Activated CD4-positive, alpha-beta T cell treated with anti-CD3 and anti-CD28 coated beads for 36 hours (primary cell): ENCODE measurements around the gene DSP. TPM values are rescaled to one million over a fixed set of nuclear protein-coding genes. Genes with fewer than 3 reads are reported as not detected.
A peak's percentile ranks its signal among the peaks of the same experiment; 100 is the strongest.

Experiments used
- ATAC-seq: fragments of 200-7000 bp; cut with Tn5 transposase; one replicate; pipeline ENCODE4 v1.10.0; 2021; ENCODE audit warnings: mild to moderate bottlenecking, moderate library complexity
- CTCF ChIA-PET: fragments of 350-600 bp; sonication (Branson Sonifier 250); formaldehyde crosslinking; loops from one replicate; lab custom pipeline; 2021; ENCODE audit warnings: antibody characterized with exemption; lab: Charles Lee
- POLR2A ChIA-PET: fragments of 350-600 bp; sonication (Branson Sonifier 250); formaldehyde crosslinking; loops from one replicate; lab custom pipeline; 2021; ENCODE audit warnings: antibody characterized with exemption, inconsistent platforms; lab: Charles Lee
- DNase-seq: peaks from one replicate; pipeline ENCODE4 v3.0.0-alpha.2; 2020
- H3K27ac Mint-ChIP-seq: one replicate; pipeline ENCODE4 v1.8.0; 2021; ENCODE audit warnings: mixed read lengths
- H3K27me3 Mint-ChIP-seq: one replicate; pipeline ENCODE4 v1.8.0; 2021; ENCODE audit warnings: mixed read lengths
- H3K36me3 Mint-ChIP-seq: one replicate; pipeline ENCODE4 v1.8.0; 2021; ENCODE audit warnings: low read depth, mixed read lengths
- H3K4me1 Mint-ChIP-seq: one replicate; pipeline ENCODE4 v1.8.0; 2021; ENCODE audit warnings: mixed read lengths
- H3K4me3 Mint-ChIP-seq: one replicate; pipeline ENCODE4 v1.8.0; 2021; ENCODE audit warnings: mild to moderate bottlenecking, moderate library complexity, mixed read lengths
- H3K9me3 Mint-ChIP-seq: one replicate; pipeline ENCODE4 v1.8.0; 2021; ENCODE audit warnings: low read depth, mixed read lengths
- intact Hi-C, 2 experiments: fragments of 100-400 bp; cut with DNase I in 1 of 2; cut with micrococcal nuclease in 1 of 2; formaldehyde crosslinking; loops; one replicate each; pipeline versions ENCODE4 v1.14.2 to v1.15.1; 2022 to 2024; cut with DNase I, micrococcal nuclease
- total RNA-seq, 2 experiments: library from RNA; stranded (reverse); gene quantifications; one replicate each; pipeline ENCODE4 v1.2.3, GENCODE V29; 2021

DSP gene
- total RNA-seq, 2 experiments from 2014 or later = 0.05 to 0.09 TPM

GRCh38 chr6:7546896-7547295, 5.4 kb downstream of the DSP start:
- H3K36me3 Mint-ChIP-seq = no peaks in the 10 kb centered on the region
- no peak for ATAC-seq
- no peaks in the 10 kb centered on the region for H3K9me3 Mint-ChIP-seq
- intact Hi-C loops = no loop called here
- peaks cover 39% of the 10 kb centered on the region for H3K27me3 Mint-ChIP-seq
- POLR2A ChIA-PET = no interaction called here
- CTCF ChIA-PET = interaction anchor here (1.2 kb wide), 1 partner anchor 20 kb away, joined by 3 read pairs; no protein-coding TSS in a partner anchor
- H3K4me1 Mint-ChIP-seq = peaks cover 3% of the 10 kb centered on the region
- no peak for DNase-seq
- H3K4me3 Mint-ChIP-seq = no peak overlapping the region
- no peak overlapping the region for H3K27ac Mint-ChIP-seq

- Mint-ChIP-seq H3K9me3 (no peaks in the 10 kb centered on the region), H3K36me3 (no peaks in the 10 kb centered on the region), H3K4me3 (no peak overlapping the region), H3K4me1 (peaks cover 3% of the 10 kb centered on the region), H3K27me3 (peaks cover 41% of the 10 kb centered on the region), H3K27ac (no peak overlapping the region)
- ATAC-seq (no peak), DNase-seq (no peak)
- ChIA-PET POLR2A (no interaction called here), CTCF (interaction anchor here (1.5 kb wide), 1 partner anchor 9 kb away, joined by 5 read pairs; no protein-coding TSS in a partner anchor)
- intact Hi-C loops = no loop called here
Observed at GRCh38 chr6:7547315-7547714, 5.8 kb downstream of the DSP start.

GRCh38 chr6:7550433-7550801, 8.9 kb downstream of the DSP start:
- ChIA-PET CTCF (no interaction called here), POLR2A (no interaction called here)
- Mint-ChIP-seq H3K4me3 (no peak overlapping the region), H3K27me3 (peaks cover 36% of the 10 kb centered on the region), H3K27ac (no peak overlapping the region), H3K36me3 (no peaks in the 10 kb centered on the region), H3K9me3 (no peaks in the 10 kb centered on the region), H3K4me1 (no peaks in the 10 kb centered on the region)
- no peak for ATAC-seq
- intact Hi-C loops = no loop called here
- DNase-seq = no peak

GRCh38 chr6:7554533-7555275, 13.2 kb downstream of the DSP start:
- Mint-ChIP-seq H3K9me3 (no peaks in the 10 kb centered on the region), H3K27me3 (peaks cover 18% of the 10 kb centered on the region), H3K27ac (no peak overlapping the region), H3K4me1 (no peaks in the 10 kb centered on the region), H3K36me3 (no peaks in the 10 kb centered on the region), H3K4me3 (no peak overlapping the region)
- ATAC-seq (no peak), DNase-seq (no peak)
- intact Hi-C loops = loop anchor here in 1 of 2 experiments (1.0 kb wide), 1 partner anchor 21 kb away; no protein-coding TSS in a partner anchor
- ChIA-PET POLR2A (no interaction called here), CTCF (interaction anchor here (0.8 kb wide), 1 partner anchor 11 kb away, joined by 3 read pairs; no protein-coding TSS in a partner anchor)

GRCh38 chr6:7555671-7556070, 14.2 kb downstream of the DSP start:
- Mint-ChIP-seq H3K27ac (no peak overlapping the region), H3K4me3 (no peak overlapping the region), H3K27me3 (peaks cover 23% of the 10 kb centered on the region), H3K4me1 (no peaks in the 10 kb centered on the region), H3K36me3 (no peaks in the 10 kb centered on the region), H3K9me3 (no peaks in the 10 kb centered on the region)
- ChIA-PET POLR2A (no interaction called here), CTCF (interaction anchor here (0.7 kb wide), 1 partner anchor 136 kb away, joined by 3 read pairs; no protein-coding TSS in a partner anchor)
- ATAC-seq (no peak), DNase-seq (no peak)
- intact Hi-C loops = loop anchor here in 1 of 2 experiments (1.0 kb wide), 1 partner anchor 20 kb away; no protein-coding TSS in a partner anchor

GRCh38 chr6:7556394-7557106, 15.1 kb downstream of the DSP start:
- intact Hi-C loops = no loop called here
- no peaks in the 10 kb centered on the region for H3K9me3 Mint-ChIP-seq
- H3K4me1 Mint-ChIP-seq = no peaks in the 10 kb centered on the region
- ChIA-PET POLR2A (no interaction called here), CTCF (interaction anchor here (0.6 to 1.5 kb wide), 2 partner anchors 23 to 528 kb away, joined by 3 read pairs; no protein-coding TSS in a partner anchor)
- DNase-seq (no peak), ATAC-seq (no peak)
- no peak overlapping the region for H3K4me3 Mint-ChIP-seq
- H3K27ac Mint-ChIP-seq = no peak overlapping the region
- peaks cover 26% of the 10 kb centered on the region for H3K27me3 Mint-ChIP-seq
- H3K36me3 Mint-ChIP-seq = no peaks in the 10 kb centered on the region

- no peak for ATAC-seq
Observed at GRCh38 chr6:7557652-7558051, 16.2 kb downstream of the DSP start.

GRCh38 chr6:7558781-7559180, 17.3 kb downstream of the DSP start:
- intact Hi-C loops = no loop called here
- no peak for ATAC-seq
- POLR2A ChIA-PET = no interaction called here
- CTCF ChIA-PET = no interaction called here
- Mint-ChIP-seq H3K4me3 (no peak overlapping the region), H3K36me3 (no peaks in the 10 kb centered on the region), H3K9me3 (no peaks in the 10 kb centered on the region), H3K27me3 (peaks cover 25% of the 10 kb centered on the region), H3K4me1 (no peaks in the 10 kb centered on the region), H3K27ac (no peak overlapping the region)
- DNase-seq = no peak

More at GRCh38 chr6:7557652-7558051, 16.2 kb downstream of the DSP start:
- H3K27me3 Mint-ChIP-seq = peaks cover 25% of the 10 kb centered on the region
- DNase-seq = no peak
- POLR2A ChIA-PET = no interaction called here
- CTCF ChIA-PET = interaction anchor here (1.5 kb wide), 1 partner anchor 22 kb away, joined by 3 read pairs; no protein-coding TSS in a partner anchor
- intact Hi-C loops = no loop called here
- H3K4me3 Mint-ChIP-seq = no peak overlapping the region
- H3K4me1 Mint-ChIP-seq = no peaks in the 10 kb centered on the region
- no peaks in the 10 kb centered on the region for H3K36me3 Mint-ChIP-seq
- H3K27ac Mint-ChIP-seq = no peak overlapping the region
- H3K9me3 Mint-ChIP-seq = no peaks in the 10 kb centered on the region

- Mint-ChIP-seq H3K9me3 (no peaks in the 10 kb centered on the region), H3K4me1 (no peaks in the 10 kb centered on the region), H3K27ac (no peak overlapping the region), H3K4me3 (no peak overlapping the region), H3K27me3 (peaks cover 25% of the 10 kb centered on the region), H3K36me3 (no peaks in the 10 kb centered on the region)
- ChIA-PET POLR2A (no interaction called here), CTCF (no interaction called here)
- intact Hi-C loops = no loop called here
- no peak for ATAC-seq
- no peak for DNase-seq
Observed at GRCh38 chr6:7559196-7559595, 17.7 kb downstream of the DSP start.

- ATAC-seq (peak; percentile 51), DNase-seq (peak; percentile 16)
- no peaks in the 10 kb centered on the region for H3K4me1 Mint-ChIP-seq
- H3K27me3 Mint-ChIP-seq = peaks cover 27% of the 10 kb centered on the region
- ChIA-PET CTCF (no interaction called here), POLR2A (no interaction called here)
- intact Hi-C loops = no loop called here
- H3K4me3 Mint-ChIP-seq = no peak overlapping the region
- H3K27ac Mint-ChIP-seq = no peak overlapping the region
- no peaks in the 10 kb centered on the region for H3K36me3 Mint-ChIP-seq
- H3K9me3 Mint-ChIP-seq = no peaks in the 10 kb centered on the region
Observed at GRCh38 chr6:7559651-7560385, 18.3 kb downstream of the DSP start.

GRCh38 chr6:7561153-7561964, 19.9 kb downstream of the DSP start:
- CTCF ChIA-PET = no interaction called here
- Mint-ChIP-seq H3K27ac (no peak overlapping the region), H3K36me3 (no peaks in the 10 kb centered on the region), H3K27me3 (peaks cover 27% of the 10 kb centered on the region), H3K9me3 (no peaks in the 10 kb centered on the region), H3K4me3 (no peak overlapping the region), H3K4me1 (no peaks in the 10 kb centered on the region)
- intact Hi-C loops = no loop called here
- no peak for ATAC-seq
- no peak for DNase-seq
- POLR2A ChIA-PET = no interaction called here
